Measurements from ENCODE around the gene LMNA. TPM values are rescaled to one million over a fixed set of nuclear protein-coding genes. Genes with fewer than 3 reads are reported as not detected.

The LMNA gene
- polyA plus RNA-seq, 1 of the 3 experiments (the other 2 are of a cell fraction): 983 TPM

GRCh38 chr1:156082309-156083091, 32.0 kb upstream of the LMNA start, which contains the start of gene MEX3A (continued):
- TF ChIP-seq REST (IDR thresholded peaks at IDR 0.05; ENCODE audit: low read depth, low read length): 0 out of 2 replicates have a peak, but pooled peaks have one; percentile 22
- TF ChIP-seq, protein P1, sequence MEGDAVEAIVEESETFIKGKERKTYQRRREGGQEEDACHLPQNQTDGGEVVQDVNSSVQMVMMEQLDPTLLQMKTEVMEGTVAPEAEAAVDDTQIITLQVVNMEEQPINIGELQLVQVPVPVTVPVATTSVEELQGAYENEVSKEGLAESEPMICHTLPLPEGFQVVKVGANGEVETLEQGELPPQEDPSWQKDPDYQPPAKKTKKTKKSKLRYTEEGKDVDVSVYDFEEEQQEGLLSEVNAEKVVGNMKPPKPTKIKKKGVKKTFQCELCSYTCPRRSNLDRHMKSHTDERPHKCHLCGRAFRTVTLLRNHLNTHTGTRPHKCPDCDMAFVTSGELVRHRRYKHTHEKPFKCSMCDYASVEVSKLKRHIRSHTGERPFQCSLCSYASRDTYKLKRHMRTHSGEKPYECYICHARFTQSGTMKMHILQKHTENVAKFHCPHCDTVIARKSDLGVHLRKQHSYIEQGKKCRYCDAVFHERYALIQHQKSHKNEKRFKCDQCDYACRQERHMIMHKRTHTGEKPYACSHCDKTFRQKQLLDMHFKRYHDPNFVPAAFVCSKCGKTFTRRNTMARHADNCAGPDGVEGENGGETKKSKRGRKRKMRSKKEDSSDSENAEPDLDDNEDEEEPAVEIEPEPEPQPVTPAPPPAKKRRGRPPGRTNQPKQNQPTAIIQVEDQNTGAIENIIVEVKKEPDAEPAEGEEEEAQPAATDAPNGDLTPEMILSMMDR (IDR thresholded peaks at IDR 0.05): no peak
- no peak for TF ChIP-seq MEF2A (IDR thresholded peaks at IDR 0.05; ENCODE audit: borderline replicate concordance, low read depth)
- peak; percentile 74; the same call in 1 of the 2 replicates for TF ChIP-seq POLR2AphosphoS5 (IDR thresholded peaks at IDR 0.05; ENCODE audit: low read depth, low read length)

DNA sequence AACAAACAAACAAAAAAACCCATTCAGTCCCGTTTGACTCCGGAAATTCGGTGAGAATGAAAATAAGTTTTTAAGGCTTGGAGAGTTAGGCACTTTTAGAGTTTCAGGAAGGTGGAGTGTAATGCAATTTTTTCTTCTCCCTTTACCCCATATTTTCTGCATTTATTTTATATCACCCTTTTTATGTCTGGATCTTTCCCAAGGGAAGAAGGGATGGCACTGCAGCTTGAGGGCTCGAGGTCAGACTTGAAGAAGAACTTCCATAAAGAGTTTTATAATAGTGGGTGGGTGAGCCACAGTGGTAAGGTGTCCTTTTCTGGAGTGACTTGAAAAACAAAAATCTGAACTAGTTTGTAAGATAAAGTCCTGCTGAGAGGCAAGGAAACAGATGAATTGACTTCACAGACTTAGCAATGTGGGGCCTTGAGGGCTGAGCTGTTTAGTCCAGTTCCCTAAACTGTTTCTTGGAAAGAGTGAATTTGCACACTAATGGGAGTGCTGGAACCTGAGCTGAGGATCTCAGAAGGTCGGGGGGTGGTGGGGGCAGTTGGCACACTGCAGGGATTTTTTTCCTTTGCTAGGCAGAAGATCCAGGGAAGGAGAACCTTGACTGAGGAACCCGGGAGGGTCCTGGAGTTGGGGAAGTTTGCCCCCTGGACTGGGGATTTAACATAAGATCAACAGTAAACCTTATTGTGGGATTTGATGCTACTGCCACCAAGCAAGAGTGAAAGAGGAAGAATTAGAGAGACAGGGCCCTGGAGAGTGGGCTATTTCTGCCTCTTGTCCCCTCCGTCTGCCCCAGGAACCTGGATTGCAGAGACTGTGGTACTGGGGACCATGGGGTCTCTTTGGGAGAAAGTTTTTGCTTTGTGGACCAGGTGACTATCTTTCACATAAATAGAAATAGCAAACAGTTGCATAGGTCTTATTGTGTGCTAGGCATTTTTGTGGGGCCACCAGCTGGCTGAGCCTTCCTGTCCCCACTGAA, 30.4 kb upstream of the LMNA start:
- H3K79me2 ChIP-seq (ENCODE audit: insufficient read depth): peaks cover 68% of the 10 kb centered on the region
- H3K36me3 ChIP-seq (replicated peaks in 1 of 2; ENCODE audit: control insufficient read depth in 1 of 2, insufficient read depth in 2 of 2, low read length in 1 of 2): no peaks in the 10 kb centered on the region
- H3K4me1 ChIP-seq (ENCODE audit: control insufficient read depth in 1 of 2, insufficient read depth in 2 of 2, low read depth in 1 of 2, low read length in 1 of 2): peaks cover 14 to 25% of the 10 kb centered on the region in 2 experiments; a peak in 3 of 4 replicates
- no peak for DNase-seq
- H3K9ac ChIP-seq: peak overlapping the region; percentile 90; the same call in 1 of the 2 replicates
- peaks cover 10% of the 10 kb centered on the region for H4K20me1 ChIP-seq (ENCODE audit: insufficient read depth)
- H3K4me2 ChIP-seq: peak overlapping the region; percentile 86
- peak overlapping the region in 1 of 2 experiments; percentile 83; a peak in 2 of 4 replicates for H3K27ac ChIP-seq (ENCODE audit: low read depth in 2 of 2, low read length in 1 of 2)
- H3K9me3 ChIP-seq: no peaks in the 10 kb centered on the region
- no peak for TF ChIP-seq NRF1 (IDR thresholded peaks at IDR 0.05; ENCODE audit: low read depth, low read length)
- no peak for TF ChIP-seq MXI1 (IDR thresholded peaks at IDR 0.05; ENCODE audit: low read depth, low read length)
- no peak for TF ChIP-seq POLR2AphosphoS5 (IDR thresholded peaks at IDR 0.05; ENCODE audit: low read depth, low read length)
- no peak for TF ChIP-seq CHD2 (IDR thresholded peaks at IDR 0.05; ENCODE audit: low read length, partially characterized antibody)
- TF ChIP-seq, protein P2, sequence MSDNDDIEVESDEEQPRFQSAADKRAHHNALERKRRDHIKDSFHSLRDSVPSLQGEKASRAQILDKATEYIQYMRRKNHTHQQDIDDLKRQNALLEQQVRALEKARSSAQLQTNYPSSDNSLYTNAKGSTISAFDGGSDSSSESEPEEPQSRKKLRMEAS (IDR thresholded peaks at IDR 0.05; ENCODE audit: low read depth): no peak
- 0 out of 2 replicates have a peak, but pooled peaks have one; percentile 21 for TF ChIP-seq RCOR1 (IDR thresholded peaks at IDR 0.05; ENCODE audit: low read length)
- H3K4me3 ChIP-seq (ENCODE audit: low read depth in 2 of 2, low read length in 1 of 2): peak overlapping the region; percentile 79 to 88
- H3K27me3 ChIP-seq (ENCODE audit: insufficient read depth): no peaks in the 10 kb centered on the region
- peaks cover 3% of the 10 kb centered on the region for H3F3A ChIP-seq (replicated peaks; ENCODE audit: insufficient read depth)
- whole genome bisulfite sequencing (ENCODE audit: low lambda C conversion rate): 72% methylated on average over 7 of the region's 7 CpGs
- H2AFZ ChIP-seq (ENCODE audit: low read depth): no peak overlapping the region
- no peaks in the 10 kb centered on the region for H3K9me2 ChIP-seq
- CTCF ChIA-PET: interaction anchor here (1.1 to 29.6 kb wide), 6 partner anchors 8 to 142 kb away, joined by 3 to 1559 read pairs (median 6); partner anchors contain the start of gene LMNA
- POLR2A ChIA-PET: interaction anchor here (1.4 kb wide), 1 partner anchor 30 kb away, joined by 4 read pairs; the partner anchor contains the start of gene LAMTOR2

Measured in SK-N-SH (cell line).